GM21381 (cell line): ENCODE data around the gene HAUS7.
"Not testable (repeated sequence)": the region's sequence is repeated elsewhere in the genome, so short reads cannot be mapped to it uniquely, and the experiment has no call there.

Source experiments
- ATAC-seq: cut with Tn5 transposase; IDR thresholded peaks from one replicate; pipeline ENCODE4 v1.9.1; 2021; ENCODE audit warnings: mild to moderate bottlenecking, moderate library complexity; ENCODE audit not compliant: unreplicated experiment

The HAUS7 gene

DNA sequence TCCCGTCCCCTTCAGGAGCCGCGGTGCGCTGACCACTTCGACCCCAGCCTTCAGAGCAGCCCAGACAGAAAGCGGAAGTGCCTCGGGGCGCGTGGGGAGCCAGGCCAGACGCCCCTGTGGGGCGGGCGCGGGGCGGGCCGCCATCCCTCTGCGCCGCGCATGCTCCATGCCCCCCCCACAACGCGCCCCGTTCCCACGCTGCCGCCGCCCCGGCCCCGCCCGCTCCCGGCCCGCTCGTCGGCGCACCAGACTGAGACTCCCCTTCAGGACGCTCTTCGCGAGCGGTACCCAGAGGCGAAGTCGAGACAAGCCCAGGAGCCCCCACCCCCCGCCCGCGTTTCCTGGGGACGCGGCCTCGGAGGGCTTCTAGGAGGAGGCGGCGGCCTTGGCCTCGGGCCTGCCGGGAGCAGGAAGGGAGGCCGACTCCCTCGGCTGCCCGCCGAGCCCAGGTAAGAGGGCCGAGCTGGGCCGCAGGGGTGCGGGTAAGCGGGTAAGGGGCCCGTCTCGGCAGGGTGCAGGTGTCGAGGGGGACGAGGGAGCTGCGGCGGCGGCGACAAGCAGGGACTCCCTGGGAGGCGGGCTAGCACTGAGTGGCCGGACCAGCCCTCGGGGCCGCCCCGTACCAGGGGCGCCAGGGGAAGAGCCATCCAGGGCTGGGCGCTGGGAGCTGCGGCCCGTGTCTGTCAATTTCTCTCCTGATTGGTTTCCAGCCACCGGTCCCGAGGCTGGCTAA, 59.0 kb downstream of the HAUS7 start, which contains the start of gene ZFP92:
TSS of gene ZFP92 (plus strand) at position 218 of the 733 bp plus-strand sequence. CDS start 6,851 bp downstream, outside the sequence.
- peak; percentile 63 for ATAC-seq

DNA sequence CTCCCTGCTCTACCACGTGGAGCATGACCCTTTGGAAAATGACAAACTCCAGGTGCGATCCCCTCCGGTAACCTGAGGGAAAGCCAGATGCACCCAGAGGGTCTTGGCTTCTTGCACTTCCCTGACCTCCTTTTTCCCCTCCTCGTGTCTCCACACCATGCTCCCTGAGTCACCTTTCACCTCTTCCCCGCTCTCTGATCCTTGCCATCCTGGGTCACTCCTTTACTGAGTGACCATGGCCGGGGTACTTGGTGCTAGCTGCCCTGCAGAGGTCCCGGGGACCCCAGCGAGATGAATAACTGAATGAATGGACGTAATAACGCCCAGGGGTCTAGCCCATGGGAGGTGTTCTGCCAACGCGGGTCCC, 59.5 kb downstream of the HAUS7 start:
- no peak for ATAC-seq

DNA sequence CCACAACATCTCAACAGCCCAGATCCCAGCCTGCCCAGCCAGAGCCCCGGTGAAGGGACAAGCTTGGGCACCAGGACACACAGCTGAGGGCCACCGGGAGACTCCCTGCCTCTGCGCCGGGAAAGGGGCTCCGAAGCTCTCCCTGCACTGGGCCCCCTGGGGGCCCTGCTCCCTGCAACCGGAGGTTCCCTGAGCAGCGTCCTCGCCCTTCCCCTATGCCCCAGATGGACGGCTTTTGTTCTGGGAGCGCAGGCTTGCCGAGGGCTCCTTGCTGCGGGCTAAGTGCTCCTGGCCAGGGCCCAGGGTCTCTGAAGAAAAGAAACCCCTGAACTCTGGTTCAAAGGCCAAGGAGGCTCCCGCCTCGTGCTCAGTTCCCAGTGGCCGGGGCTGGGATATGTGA, 60.0 kb downstream of the HAUS7 start:
- ATAC-seq = no peak

GRCh38 chrX:153409414-153410101, 60.8 kb downstream of the HAUS7 start:
- no peak for ATAC-seq

- ATAC-seq = no peak
Observed at GRCh38 chrX:153408871-153409351, 61.5 kb downstream of the HAUS7 start.

GRCh38 chrX:153408221-153408721, 62.1 kb downstream of the HAUS7 start:
- no peak for ATAC-seq

DNA sequence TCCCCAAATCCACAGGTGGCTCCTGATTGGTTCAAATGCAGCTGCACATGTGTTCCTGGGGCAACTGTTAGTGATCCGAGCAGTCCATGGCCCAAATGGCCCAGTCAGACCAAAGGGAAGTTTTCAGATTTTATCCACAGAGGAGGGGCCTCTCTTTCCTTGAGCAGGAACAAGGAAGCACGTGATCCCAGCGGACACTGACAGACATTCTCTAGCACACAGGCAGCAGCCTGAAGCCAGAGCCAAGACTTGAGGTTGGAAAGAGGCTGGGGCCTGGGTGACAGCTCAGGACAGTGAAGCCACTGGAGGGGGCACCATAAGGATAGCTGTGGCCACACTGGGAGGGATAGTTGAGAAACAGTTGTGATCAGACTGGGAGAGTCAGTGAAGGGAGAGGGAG, 62.6 kb downstream of the HAUS7 start:
- no peak for ATAC-seq

DNA sequence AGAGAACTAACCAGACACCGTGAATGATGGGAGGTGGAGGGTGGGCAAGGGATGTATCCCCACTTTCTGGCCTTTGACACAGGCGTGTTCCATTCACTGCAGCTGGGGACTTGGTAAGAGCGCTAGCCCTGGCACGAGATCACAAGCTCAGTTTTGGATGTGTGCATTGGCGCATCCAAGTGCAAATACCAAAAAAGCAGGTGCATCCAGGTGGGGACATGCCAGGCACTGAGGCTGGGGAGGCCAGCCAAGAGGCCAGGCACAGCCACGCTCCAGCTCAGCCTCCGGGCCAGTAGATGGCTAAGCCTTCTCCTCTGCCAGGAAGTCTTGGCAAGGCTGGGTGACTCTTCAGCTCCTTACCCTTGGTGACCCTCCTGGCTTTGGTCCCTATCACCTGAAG, 63.5 kb downstream of the HAUS7 start:
- no peak for ATAC-seq

- no peak for ATAC-seq
Observed at GRCh38 chrX:153406011-153406410, 64.4 kb downstream of the HAUS7 start.

DNA sequence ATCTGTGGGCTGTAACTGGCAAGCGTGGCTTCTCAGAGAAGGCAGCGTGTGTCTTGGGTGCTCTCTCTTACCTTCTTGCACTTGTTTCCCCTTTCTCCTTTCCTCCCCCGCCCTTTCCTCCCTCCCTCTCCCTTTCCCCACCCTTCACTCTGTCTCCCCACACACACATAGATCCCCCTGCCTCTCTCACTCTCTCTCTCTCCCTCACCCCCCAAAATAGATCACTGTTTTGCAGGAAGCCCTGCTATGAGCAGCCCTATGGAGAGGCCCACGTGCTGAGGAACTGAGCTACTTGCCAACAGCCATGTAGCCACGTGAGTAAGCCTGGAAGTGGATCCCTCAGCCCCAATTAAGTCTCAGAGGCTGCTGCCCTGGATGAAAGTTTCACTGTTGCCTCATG, 65.0 kb downstream of the HAUS7 start:
- no peak for ATAC-seq

GRCh38 chrX:153404333-153404732, 66.0 kb downstream of the HAUS7 start:
- ATAC-seq = not testable (repeated sequence)

- ATAC-seq = no peak
Observed at GRCh38 chrX:153401133-153401764, 69.1 kb downstream of the HAUS7 start, which contains the start of gene PNMA6E. PNMA6E (minus strand) TSS chrX:153401350; CDS start chrX:153398849, 2,501 bp downstream.

- ATAC-seq = no peak
Observed at GRCh38 chrX:153400146-153401132, 69.9 kb downstream of the HAUS7 start.

GRCh38 chrX:153398275-153398960, 72.0 kb downstream of the HAUS7 start:
- ATAC-seq = no peak
